NCI-H82 (cell line): ENCODE results near the gene RFTN1.

Experiments used
- DNase-seq: peaks from one replicate; lab custom pipeline; 2025; lab: John Stamatoyannopoulos, UW

The RFTN1 gene

GRCh38 chr3:16529264-16529663 is 15.8 kb upstream of the RFTN1 start:
- DNase-seq = no peak

GRCh38 chr3:16528581-16528993 is 15.1 kb upstream of the RFTN1 start:
- no peak for DNase-seq

DNA sequence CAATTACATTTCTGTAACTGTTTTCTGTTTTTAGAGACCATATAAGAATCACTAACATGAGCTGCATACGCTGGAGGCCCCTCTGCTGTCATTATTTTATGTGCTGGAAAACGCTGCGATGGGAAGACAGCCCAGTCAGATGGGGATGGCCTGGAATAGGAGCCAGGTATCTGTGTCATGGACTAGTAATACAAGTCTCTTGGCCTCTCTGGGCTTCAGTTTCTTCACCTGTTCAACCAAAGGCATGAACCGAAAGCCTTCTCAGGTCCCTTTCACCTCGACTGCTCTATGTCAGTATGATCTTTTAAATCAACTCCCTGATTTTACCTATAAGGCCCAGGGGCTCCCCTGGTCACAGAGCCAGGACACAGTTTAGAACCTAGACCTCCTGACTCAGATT is 14.6 kb upstream of the RFTN1 start:
- DNase-seq = no peak

GRCh38 chr3:16524196-16524595 is 10.7 kb upstream of the RFTN1 start:
- DNase-seq = no peak

GRCh38 chr3:16523778-16524177 is 10.3 kb upstream of the RFTN1 start:
- no peak for DNase-seq

DNA sequence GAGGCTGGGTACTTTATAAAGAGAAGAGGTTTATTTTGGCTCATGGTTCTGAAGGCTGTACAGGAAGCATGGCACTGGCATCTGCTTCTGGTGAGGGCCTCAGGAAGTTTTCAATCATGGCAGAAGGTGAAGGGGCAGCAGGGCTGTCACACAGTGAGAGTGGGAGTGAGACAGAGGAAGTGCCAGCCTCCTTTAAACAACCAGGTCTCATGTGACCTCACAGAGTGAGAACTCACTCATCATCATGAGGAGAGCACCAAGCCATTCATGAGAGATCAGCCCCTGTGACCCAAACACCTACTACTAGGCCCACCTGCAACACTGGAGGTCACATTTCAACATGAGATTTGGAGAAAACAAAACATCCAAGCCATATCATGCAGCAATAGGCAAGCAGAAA is 9.3 kb upstream of the RFTN1 start:
- DNase-seq = no peak

DNA sequence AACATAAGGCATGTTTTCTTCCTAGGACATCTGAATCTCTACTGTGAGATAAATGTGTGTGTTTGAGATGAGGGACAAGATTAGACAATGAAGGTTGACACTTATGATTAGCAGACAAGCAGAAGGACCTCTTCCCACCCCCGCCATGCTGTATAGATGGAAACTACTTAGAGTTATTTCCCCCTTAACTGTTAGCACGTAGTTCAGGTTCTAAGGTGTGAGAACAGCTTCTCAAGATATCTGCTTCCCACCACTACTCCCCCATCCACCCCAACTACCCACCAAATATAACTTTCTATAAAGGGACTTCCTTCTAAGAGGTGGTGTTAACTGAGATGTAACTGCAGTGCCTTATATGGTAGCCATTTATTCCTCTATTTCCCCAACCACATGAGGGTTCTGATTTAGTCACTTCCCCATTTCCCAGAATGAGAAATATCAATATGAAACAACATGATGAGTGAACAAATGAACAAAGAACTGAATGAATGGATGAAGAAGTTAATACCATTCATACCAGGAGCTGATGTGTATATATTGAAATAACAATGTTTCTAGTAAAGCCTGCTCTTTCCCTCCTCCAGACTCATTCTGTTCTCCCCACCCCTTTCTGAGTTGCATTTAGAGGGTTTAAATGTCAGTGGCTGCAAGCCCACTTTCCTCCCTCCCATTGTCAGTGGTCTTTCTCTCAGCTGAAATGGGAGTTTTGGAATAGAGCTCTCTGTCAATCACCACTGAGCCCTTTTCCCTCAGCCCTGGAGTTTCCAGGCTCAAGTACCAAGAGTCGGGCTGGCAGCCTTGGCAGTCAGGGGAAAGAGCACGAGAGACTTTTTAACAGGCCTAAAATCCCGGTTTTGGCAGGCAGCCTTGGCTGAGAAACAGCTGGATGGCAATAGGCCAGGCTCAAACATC is 7.7 kb upstream of the RFTN1 start:
- DNase-seq = no peak

DNA sequence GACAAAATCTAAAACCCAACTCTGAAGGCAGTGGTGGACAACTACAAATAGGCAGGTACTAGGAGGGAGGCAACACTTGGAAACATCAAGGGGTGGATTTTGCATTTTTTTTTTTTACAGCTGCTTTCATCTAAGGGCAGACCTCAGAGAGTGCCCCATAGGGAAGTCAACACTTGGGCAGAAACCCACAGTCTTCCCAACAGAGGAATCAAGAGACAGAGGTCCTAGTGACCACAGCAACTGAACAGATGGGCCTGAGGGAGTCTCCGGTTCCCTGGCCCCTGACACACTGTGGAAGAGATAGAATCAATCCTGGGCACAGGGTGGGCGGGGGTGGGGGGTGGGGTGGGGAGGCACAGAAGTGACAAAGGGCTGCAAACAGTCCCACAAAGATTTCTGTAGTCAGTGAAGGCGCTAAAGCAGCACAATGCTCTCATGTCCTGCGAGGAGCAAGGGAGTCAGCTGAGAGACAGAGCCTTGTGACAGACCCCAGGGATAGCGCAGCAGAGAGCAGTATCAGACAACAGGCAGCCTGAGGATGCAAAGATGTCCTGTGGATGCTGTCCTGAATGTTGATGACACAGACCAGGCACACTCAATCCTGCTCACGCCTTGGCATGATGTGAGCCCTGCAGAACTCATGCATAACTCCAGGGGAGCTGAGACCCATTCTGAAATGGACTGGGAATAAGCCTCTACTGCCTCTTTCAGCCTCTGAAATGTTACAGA is 6.9 kb upstream of the RFTN1 start:
- no peak for DNase-seq

- DNase-seq = peak; percentile 11
Measured at GRCh38 chr3:16516695-16517481, 3.4 kb upstream of the RFTN1 start.

GRCh38 chr3:16515885-16516420 is 2.5 kb upstream of the RFTN1 start:
- no peak for DNase-seq

- no peak for DNase-seq
Measured at GRCh38 chr3:16514755-16515353, 1.4 kb upstream of the RFTN1 start.

GRCh38 chr3:16514021-16514700 is 662 bp upstream of the RFTN1 start:
- no peak for DNase-seq

GRCh38 chr3:16512435-16513140 is 911 bp downstream of the RFTN1 start:
- DNase-seq = no peak

DNA sequence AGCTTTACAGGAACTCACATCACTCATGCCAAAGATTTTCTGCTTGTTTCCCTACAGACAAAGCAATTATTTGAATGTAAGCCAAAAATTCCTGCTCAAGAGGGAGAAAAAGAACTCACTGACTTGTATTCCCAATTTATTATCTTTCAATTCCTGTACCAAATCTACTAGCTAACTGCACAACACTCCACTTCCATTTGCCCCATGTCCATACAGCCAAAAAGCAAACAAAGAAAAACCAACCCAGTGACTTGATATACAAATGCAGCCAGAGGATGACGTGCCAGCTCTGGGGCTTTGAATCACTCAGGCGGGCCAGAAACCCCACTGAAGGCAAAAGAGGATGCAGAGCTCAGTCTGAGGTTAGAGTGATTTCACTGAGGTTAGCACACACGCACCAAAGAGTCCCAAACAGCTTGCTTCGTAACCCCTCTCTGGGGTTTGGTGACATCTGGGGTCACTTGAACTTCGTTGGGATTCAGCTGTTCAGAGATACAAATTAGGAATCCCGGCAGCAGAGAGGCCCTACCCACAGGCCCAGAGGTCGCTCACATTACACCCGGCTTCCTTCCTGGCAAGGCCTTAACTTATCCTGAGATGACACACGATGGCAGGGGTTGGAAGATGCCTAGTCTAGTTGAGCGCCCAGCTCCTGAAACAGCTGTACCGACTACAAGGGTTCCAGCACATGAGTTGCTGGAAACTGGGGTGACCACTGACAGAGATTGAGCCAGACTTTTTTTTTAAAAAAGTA is 1.6 kb downstream of the RFTN1 start:
- no peak for DNase-seq

GRCh38 chr3:16510620-16511319 is 2.7 kb downstream of the RFTN1 start:
- no peak for DNase-seq

DNA sequence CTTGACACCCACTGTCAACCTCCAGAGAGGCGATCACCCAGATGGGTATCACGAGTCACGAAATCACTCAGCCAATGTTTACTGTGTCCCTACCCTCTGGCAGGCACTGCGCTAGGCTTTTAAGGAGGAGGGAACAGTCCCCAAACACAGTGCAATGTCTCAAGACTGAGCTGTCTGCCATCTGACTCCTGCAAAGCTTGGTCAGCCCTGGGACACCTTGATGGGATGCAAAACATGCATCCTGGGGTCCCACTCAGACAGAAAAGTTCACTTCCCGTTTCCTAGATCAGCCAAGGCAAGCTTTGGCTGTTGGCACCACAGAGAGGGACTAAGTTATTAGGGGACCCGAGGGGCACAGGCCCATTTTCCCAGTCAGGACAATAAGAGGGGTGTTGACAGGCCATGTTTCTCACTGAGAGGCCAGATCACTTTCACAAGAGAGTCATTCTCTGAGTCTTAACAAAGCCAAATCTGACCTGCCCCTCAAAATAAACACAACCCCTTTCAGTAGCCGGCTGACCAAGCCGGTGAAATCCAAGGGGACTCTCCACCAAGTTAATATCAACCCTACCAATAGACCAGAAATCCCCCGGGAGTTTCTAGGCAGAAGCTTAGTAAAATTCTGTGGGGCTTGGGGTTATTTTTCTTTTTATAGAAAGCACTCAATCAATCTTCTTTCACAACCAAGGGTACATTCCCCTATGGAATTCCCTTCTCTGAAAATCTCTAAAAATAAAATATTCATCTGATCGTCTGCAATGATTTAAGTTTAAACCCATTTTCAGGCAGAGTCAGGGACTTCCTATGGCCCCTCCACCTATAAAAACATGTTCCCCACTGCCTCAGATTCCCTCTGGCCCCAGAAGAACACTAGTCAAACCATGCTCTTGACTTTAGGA is 3.5 kb downstream of the RFTN1 start:
- no peak for DNase-seq

GRCh38 chr3:16508591-16508995 is 4.9 kb downstream of the RFTN1 start:
- no peak for DNase-seq

GRCh38 chr3:16508243-16508578 is 5.3 kb downstream of the RFTN1 start:
- DNase-seq = no peak
